ENCODE results near the gene SPINT2.
"Not testable (repeated sequence)": the region's sequence is repeated elsewhere in the genome, so short reads cannot be mapped to it uniquely, and the experiment has no call there.

SPINT2 gene

GRCh38 chr19:38264486-38265212, at the start of gene SPINT2:
Gene SPINT2 (plus strand): TSS chr19:38264573. CDS start chr19:38264893, 320 bp downstream.
- DNase-seq, result peak; percentile 64

- DNase-seq, result no peak
Observed at GRCh38 chr19:38216785-38217641, 47.4 kb upstream of the SPINT2 start.

GRCh38 chr19:38218204-38218603, 46.2 kb upstream of the SPINT2 start:
- no peak for DNase-seq

- DNase-seq, result no peak
Observed at GRCh38 chr19:38219221-38219620, 45.2 kb upstream of the SPINT2 start.

GRCh38 chr19:38221421-38221820, 43.0 kb upstream of the SPINT2 start:
- DNase-seq, result no peak

GRCh38 chr19:38221919-38222830, 42.2 kb upstream of the SPINT2 start:
- DNase-seq, result no peak

- DNase-seq, result no peak
Observed at GRCh38 chr19:38223119-38223523, 41.3 kb upstream of the SPINT2 start.

GRCh38 chr19:38223617-38224013, 40.8 kb upstream of the SPINT2 start:
- no peak for DNase-seq

- peak; percentile 81 for DNase-seq
Observed at GRCh38 chr19:38224014-38224862, 40.1 kb upstream of the SPINT2 start, which contains the start of gene DPF1. Gene DPF1 (minus strand): TSS chr19:38224222. CDS start chr19:38224142, 80 bp downstream.

GRCh38 chr19:38224863-38225218, 39.5 kb upstream of the SPINT2 start:
- DNase-seq, result not testable (repeated sequence)

- no peak for DNase-seq
Observed at GRCh38 chr19:38227287-38228004, 36.9 kb upstream of the SPINT2 start.

GRCh38 chr19:38228005-38228377, 36.4 kb upstream of the SPINT2 start:
- DNase-seq, result no peak

- no peak for DNase-seq
Observed at GRCh38 chr19:38228491-38229439, 35.6 kb upstream of the SPINT2 start.

- peak; percentile 83 for DNase-seq
Observed at GRCh38 chr19:38229585-38230073, 34.7 kb upstream of the SPINT2 start.

- not testable (repeated sequence) for DNase-seq
Observed at GRCh38 chr19:38230506-38231133, 33.8 kb upstream of the SPINT2 start.

GRCh38 chr19:38231918-38232317, 32.5 kb upstream of the SPINT2 start:
- no peak for DNase-seq

- DNase-seq, result peak; percentile 97
Observed at GRCh38 chr19:38233740-38234251, 30.6 kb upstream of the SPINT2 start.

GRCh38 chr19:38234615-38235014, 29.8 kb upstream of the SPINT2 start:
- no peak for DNase-seq

GRCh38 chr19:38239816-38240215, 24.6 kb upstream of the SPINT2 start:
- DNase-seq, result no peak

Data from stimulated activated CD8-positive, alpha-beta memory T cell treated with anti-CD3 and anti-CD28 coated beads, Interleukin-4, amount 100 ng/mL, for 48 hours (primary cell).